NCI-H1105 (cell line): Measurements from ENCODE around the gene FAXC.

ENCODE experiments used
- DNase-seq: peaks from one replicate; lab custom pipeline; 2025; lab: John Stamatoyannopoulos, UW

FAXC gene

DNA sequence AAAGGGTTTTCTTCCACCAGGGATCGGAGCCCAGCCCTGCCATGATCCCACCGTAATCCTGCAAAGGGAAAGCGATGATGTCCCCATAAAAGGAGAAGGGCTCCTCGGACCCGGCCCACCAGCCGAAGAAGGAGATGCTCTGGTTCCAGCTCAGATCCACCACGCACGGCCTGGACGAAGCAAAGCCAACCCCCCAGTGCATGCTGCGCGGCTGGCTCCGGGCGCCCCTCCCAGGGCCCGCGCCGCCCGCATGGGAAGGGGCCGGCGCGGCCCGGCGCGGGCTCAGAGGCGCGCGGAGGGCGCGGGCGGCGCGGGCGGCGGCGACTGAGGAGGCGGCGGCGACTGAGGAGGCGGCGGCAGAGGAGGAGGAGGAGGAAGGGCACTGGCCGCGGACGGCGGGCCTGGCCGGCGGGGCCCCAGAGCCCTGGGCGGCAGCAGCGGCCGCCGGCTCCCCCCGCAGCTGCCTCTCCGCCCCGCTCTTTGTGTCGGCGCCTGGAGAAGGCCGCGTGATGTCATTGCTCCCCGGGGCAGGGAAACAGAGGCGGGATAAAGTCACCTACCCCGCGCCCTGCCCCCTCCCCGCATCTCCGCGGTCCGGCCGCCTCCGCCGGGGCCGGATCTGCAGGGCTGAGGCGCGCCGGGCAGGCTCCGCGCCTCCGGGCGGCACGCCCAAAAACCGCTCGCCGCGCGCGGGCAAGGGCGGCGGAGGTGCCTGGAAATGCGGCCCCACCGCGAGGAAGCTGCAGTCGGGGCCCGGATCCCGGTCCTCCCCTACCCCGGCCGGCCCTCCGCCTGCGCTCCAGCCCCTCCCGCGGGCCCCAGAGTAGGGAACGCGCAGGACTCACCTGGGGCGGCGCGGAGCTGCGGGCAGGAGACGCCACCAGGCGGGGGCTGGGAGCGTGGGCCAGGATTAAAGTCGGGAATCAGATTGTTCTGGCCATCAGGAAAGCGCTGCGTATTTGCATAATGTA, at the start of gene FAXC:
TSS of gene FAXC (minus strand) at position 504 of the 971 bp plus-strand sequence. CDS start at position 202, 302 bp downstream.
- DNase-seq: peak; percentile 83

DNA sequence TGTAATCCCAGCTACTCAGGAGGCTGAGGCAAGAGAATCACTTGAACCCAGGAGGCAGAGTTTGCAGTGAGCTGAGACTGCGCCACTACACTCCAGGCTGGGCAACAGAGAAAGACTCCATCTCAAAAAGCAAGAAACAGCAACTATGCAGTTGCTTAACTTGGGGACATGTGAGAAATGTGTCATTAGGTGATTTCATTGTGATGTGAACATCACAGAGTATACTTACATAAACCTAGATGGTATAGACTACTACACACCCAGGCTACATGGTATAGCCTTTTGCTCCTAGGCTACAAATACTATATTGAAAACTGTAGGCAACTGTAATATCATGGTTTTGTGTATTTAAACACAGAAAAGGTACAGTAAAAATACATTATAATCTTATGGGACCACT, 47.8 kb upstream of the FAXC start:
- no peak for DNase-seq

DNA sequence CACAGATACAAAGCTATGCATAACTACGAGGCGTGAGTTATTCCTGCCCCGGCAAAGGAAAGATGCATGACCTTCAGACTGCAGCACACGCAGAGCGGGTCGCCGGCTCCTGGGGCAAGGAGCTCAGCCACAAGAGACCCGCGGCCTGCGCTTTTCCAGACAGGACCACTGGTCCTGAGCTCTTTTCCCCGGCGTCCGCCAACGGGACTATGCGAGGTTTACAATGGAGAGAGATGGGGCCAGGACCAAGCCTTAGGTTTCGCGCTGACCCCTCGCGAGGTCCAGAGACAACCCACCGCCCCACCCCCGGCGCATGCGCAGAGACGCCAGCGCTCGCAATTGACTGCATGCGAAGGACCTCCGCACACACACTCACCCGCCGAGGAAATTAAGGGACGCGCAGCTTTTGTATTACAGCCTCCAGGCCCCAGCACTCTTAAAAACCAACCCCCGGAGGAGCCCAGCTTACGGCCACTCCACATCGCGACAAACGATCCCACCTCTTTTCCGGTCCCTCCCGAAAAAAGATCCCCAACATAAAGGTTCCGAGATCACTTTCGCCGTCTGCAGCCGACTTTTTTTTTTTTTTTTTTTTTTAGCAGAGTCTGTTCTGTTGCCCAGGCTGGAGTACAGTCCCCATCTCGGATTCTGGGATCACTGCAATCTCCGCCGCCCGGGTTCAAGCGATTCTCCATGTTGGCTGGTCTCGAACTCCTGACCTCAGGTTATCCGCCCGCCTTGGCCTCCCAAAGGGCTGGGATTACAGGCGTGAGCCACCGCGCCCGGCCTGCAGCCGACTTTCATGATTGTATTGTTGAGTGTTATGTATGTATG, 44.4 kb upstream of the FAXC start, which contains the start of gene COQ3:
TSS of gene COQ3 (minus strand) at position 498 of the 834 bp plus-strand sequence. CDS start at position 482, 16 bp downstream.
- DNase-seq: peak; percentile 63

DNA sequence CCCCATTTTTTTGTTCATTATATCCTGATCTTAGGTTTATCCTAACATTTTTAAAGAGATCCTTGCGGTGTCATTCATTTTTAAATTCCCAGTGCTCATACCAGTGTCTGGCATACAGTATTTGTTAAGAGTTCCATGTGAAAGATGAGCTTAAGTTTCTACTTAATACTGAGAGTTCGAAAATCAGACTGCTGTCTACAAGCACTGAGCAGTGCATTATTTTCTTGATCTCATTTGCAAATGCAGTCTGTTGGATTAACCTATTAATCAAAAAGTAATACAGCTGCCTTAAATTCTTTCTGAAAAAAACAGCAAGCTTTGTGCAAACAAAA, 43.9 kb upstream of the FAXC start:
- no peak for DNase-seq

DNA sequence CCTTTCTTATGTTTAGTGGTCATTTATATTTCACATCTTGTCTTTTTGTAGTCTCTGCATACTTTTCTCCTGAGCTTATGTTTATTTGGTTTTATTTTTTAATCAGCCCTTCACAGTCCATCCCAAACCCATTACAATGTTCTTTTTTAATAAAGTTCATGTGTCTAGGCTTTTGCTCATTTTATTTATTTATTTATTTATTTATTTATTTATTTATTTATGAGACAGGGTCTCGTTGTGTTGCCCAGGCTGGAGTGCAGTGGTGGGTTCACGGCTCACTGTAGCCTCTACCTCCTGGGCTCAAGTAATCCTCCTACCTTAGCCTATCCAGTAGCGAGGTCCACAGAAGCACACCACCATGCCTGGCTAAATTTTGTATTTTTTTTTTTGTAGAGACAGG, 41.4 kb upstream of the FAXC start:
- no peak for DNase-seq

DNA sequence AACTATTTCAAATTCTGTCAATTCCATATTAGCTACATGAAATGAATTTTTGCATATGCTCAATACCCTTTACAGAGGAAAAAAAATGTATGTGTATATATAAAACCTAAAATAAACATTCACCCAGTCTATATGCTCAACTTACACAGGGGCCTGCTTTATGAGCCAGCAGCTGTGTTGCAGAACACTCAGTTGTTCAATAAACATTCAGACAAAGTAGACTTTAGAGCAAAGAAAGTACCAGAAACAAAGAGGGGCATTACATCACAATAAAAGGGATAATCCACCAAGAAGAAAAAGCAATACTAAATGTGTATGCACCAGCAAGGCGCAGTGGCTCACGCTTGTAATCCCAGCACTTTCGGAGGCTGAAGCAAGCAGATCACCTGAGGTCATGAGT, 35.0 kb upstream of the FAXC start:
- DNase-seq: no peak

DNA sequence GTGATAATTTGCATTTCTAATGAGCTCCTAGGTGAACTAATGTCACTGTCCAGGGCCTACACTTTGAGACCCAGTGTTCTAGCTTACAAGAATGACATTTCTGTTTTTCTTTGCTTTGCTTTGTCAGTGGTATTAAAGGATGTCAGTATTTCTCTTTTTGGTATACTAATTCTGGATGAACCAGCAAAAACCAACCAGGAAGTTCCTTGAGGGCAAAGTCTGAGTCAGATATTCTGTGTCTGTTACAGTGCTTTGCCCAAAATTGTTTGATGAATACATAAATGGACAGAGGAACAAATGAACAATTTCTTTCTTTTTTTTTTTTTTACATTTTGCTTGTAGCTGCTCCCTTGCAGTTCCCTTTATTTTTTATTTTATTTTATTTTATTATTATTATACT, 29.2 kb upstream of the FAXC start:
- no peak for DNase-seq

DNA sequence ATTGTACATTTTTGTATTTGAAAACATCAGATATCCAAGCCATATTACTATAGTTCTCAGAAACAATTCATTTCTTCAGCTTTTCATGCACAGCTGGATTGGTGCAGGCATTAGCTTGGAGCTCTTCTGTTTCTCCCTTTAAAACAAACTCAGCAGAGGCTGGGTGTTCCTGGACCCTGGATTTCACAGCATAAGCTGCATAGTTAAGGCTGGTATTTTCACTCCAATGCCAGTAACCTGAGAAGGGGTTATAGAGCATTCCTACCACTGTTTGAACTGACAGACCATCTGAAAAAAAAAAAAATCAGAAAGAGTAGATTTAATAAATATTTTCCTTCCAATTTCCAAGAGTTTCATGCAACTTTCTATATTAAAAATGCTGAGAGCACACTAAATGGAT, 20.1 kb upstream of the FAXC start:
- DNase-seq: no peak

DNA sequence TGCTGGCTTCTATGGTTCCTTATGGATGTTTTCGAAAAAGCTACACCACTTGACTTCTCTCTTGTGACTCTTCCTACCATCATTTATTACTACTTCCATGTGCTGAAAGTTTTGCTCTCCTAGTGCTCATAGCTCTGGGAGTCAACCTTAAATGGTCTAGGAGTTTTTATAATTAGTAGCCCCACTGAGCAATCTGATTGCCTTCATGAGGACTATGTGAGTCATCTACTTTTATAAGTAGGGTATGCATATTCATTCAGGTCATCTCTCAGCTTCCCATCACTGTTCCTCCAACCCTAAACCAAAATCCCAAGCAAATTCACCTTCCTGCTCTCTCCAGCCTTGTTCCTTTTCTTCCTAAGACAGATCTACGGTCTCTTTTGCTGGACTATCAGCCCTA, 17.4 kb upstream of the FAXC start:
- DNase-seq: no peak

DNA sequence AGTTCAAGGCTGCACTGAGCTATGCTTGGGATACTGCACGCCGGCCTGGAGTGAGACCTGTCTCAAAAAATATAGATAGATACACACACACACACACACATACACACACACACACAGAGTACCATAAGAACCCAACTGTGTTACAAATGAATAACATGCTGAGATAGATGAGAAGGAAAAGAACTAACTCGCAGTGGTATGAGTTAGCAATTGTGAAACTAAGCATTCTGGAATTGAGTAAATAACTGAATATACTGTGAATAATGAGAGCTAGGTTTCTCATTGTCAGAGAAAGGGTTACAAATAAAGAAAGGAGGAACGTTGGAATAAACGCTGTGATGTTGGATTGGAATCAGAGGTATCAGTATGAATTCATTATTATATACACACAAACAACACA, 14.6 kb upstream of the FAXC start:
- DNase-seq: no peak

DNA sequence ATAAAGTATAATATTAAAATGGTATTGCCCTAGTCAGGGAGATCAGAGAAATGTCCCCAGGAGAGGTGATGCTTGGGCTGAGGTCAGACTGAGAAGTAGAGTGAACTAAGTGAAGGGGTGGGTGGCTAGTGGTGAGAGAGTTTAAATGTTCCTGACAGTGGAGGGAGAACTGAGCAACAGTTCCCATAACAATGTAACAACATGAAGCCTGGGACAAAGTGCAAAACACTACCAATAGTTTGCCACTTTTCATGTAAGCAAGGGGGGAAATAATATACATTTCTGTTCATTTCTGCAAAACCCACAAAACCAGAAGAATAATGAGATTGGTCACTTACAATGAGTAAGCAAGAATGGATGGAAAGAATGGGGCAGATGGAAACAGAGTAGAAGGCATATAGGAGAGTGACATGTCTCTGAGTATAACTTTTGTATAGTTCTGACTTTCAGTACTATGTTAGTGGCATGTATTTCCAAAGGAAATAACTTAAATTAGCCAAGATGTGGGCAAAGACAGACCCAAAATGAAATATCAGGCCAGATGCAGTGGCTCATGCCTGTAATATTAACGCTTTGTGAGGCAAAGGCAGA, 13.3 kb upstream of the FAXC start:
- DNase-seq: no peak

DNA sequence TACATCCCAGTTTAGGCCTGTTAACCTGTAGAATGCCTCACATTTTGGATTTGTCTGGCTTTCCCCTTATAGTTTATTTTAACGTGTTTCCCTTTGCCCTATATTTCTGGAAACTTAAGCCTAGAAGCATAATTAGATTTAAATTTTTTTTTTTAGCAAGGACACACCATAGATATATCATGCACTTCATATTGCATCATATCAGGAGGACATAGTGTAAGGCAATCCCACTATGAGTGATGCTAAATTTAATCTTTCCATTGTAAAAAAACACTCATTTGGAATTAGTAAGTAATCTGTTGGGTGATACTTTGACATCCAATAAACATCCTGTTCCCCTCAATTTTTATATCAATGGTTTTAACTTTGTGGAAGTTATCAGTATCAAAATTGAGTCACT, 10.3 kb upstream of the FAXC start:
- no peak for DNase-seq

DNA sequence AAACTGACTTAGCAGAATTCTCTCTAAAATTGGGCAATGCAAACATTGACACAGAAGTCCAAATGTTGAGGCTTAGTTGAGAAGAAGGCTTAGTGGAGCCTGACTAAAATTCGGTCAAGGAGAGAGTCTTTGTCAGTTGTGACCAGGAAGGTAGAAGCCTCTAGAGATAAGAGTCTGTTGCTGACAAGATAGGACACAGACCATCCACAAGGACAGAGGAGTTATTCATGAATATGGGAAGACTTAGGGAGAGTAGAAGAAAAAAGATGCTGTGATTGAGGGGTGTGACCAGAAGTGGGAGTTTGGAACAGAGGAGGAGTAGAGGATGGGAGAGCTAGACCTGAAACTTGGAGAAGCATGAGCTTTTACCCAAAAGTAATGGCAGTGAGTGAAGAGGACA, 7.2 kb upstream of the FAXC start:
- DNase-seq: no peak

DNA sequence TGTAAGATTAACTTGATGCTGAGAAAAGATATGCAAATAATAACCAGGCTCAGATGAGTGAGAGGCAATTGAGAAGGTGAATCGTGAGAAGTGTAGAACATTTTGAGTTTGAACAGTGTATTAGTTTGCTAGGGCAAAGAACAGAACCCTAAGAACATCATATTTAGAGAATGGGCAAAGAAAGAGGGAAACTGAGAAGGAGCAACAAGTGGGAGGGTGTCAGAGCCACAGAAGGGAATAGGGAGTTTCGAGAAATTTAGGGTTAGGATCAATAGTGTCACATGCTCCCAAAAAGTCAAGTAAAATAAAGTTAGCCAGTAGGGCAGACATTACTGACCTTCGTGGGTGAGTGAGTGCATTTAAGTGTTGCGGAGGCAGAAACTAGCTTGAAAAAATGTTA, 5.5 kb upstream of the FAXC start:
- DNase-seq: no peak

DNA sequence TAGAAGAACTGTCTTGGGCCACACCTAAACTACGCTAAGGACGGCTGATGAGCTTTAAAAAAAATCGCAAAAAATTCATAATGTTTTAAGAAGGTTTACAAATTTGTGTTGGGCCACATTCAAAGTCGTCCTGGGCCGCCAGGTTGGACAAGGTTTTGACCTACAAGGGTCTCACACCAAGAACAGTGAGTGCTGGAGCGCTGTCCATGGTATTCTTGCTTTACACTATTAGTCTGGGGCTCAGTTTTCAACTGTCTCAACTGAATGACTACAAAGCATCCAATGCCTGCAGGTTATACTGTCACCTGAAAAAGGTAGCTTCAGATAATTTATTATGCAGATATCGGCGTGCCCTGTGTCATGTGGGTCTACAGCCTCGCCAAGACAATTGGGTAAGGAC, 3.7 kb upstream of the FAXC start:
- no peak for DNase-seq

DNA sequence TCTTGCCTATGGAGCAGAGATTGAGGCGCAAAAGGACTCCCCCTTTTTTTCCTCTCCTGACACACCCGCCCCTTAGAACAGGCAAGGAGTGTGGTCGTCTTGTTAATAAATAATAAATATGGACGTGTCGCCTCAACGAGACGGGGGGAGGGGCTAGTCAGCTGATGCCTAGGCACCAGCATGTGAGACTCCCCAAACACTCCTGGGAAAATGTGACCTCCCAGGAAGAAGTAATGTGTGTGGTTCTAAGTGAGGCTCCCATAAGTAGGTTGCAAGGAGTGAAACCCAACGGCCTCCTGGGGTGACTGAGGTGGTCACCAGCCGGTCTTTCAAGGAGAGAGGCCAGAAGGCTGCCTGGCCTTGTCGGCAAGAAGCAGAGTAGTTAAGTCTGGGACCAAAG, 1.1 kb upstream of the FAXC start:
- DNase-seq: no peak

DNA sequence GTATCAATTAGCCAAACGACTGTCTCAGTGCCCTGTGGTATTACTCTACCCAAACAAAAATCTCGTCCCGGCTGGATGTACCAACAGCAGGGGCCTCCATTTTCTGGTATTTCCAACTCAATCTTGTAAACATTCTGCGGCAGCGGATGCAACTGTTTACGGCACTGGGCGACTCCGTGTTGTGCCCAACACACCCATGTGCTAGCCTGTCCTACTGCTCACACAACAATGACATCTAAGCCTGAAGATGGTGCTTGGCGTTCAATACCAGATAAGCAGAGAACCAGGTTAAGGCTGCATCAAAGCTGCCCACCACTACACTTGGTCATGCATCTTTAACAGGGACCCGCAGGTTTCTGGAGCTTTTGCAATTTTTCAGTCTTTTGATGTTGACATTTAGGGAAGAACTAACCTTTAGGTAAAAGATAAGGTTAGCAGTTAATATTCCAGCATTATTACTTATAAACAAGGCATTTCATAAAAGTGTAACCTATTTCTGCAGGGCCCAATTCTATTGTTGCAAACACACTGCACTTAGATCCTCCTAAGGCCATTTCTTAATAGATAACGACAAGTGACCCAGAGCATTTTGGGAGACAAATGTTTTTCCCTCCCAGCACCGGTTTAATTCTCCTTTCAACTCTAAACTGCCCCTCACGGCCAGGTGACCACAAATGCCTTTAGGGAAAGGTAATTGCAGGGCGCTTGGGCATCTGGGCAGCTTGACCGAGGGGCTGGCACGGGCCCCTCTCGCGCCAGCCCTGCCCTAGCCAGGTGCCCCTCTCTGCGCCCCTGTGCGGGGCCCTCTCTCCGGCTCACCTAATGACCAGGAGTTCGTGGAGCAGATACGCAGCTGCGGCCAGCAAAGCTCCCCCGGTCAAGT, 945 bp downstream of the FAXC start:
- no peak for DNase-seq

DNA sequence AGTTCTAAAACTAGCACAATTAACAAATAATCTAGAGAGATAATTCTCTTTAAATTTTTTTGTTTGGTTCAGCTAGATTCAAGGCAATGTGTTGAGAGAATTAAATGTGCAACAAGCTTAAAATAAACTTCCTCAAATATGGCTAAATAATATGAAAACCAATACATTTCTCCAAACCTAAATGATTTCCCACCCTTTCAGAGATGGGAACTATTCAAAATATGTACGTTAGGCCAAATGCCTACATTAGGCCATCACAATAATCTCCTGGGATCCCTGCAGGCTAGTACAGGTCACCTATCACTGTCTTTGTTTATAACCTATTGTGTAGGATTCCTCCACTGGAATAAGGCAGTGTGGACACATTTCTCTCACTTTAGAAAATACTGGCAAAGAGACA, 1.7 kb downstream of the FAXC start:
- DNase-seq: no peak

DNA sequence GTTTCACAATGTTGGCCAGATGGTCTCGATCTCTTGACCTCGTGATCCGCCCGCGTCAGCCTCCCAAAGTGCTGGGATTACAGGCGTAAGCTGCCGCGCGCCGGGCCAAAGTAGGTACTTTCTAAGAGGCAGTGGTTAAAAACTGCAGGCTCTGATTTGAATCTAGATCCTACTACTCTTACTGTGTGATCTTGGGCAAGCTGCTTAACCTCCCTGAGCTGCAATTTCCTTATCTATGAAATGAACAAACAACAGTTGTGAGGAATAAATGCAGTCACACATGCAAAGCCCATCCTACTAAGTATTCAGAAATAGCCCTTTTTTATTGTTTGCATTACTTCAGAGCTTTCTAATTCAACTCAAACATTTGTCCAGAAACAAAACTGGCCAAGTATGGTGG, 2.9 kb downstream of the FAXC start:
- no peak for DNase-seq

DNA sequence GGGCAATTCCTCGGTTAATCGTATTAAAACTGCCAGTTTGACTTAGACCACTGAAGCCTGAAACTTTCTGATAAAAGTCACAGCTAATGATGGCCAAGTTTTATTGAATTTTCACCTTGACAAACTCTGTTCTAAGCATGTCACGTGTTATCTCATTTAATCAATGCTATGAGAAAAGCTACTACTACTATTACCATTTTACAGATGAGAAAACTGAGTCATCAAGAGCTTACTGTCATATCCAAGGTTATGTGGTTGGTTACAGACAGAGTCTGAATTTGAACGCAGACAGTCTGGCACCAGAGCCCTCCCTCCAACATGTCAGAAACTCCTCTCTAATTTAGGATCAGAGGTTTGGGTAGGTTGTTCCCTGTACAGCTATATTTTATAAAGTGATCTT, 4.3 kb downstream of the FAXC start:
- no peak for DNase-seq

DNA sequence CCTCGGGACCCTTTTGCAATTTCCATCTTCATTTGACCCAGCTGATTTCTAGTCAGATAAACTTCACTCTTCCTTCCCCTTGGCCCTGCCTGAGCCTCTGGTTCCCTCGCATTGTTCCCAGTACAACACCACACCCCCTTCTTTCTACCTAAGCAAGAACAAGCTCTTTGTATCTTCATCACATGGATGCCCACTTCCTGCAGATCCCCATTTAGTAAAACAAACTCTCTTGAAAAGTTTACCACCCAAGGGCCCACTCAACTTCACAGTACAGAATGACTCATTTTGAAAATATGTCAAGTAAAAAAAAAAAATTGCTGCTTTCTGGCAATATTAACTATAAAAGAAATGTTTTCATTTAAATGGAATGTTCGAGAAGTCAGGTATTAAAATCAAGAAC, 5.2 kb downstream of the FAXC start:
- DNase-seq: no peak
